ENCODE results near the gene GALNT7. TPM values are rescaled to one million over a fixed set of nuclear protein-coding genes. Genes with fewer than 3 reads are reported as not detected.

The GALNT7 gene
- total RNA-seq, 1 donor from 2014 or later, result 16.9 TPM

GRCh38 chr4:173325007-173325736, 156.6 kb downstream of the GALNT7 start:
- no peak for DNase-seq
- H3K27me3 Mint-ChIP-seq, result no peaks in the 10 kb centered on the region
- H3K4me3 Mint-ChIP-seq, result no peak overlapping the region
- no peaks in the 10 kb centered on the region for H3K4me1 Mint-ChIP-seq
- H3K36me3 Mint-ChIP-seq (ENCODE audit: low read depth), result peaks cover 35% of the 10 kb centered on the region
- H3K9me3 Mint-ChIP-seq, result no peaks in the 10 kb centered on the region
- ChIA-PET CTCF (no interaction called here), POLR2A (interaction anchor here (3.5 kb wide), 1 partner anchor 9 kb away, joined by 19 read pairs; the partner anchor contains the start of gene HMGB2)
- no peak for ATAC-seq (ENCODE audit: low read depth)
- H3K27ac Mint-ChIP-seq, result no peak overlapping the region
- TF ChIP-seq, protein P1, sequence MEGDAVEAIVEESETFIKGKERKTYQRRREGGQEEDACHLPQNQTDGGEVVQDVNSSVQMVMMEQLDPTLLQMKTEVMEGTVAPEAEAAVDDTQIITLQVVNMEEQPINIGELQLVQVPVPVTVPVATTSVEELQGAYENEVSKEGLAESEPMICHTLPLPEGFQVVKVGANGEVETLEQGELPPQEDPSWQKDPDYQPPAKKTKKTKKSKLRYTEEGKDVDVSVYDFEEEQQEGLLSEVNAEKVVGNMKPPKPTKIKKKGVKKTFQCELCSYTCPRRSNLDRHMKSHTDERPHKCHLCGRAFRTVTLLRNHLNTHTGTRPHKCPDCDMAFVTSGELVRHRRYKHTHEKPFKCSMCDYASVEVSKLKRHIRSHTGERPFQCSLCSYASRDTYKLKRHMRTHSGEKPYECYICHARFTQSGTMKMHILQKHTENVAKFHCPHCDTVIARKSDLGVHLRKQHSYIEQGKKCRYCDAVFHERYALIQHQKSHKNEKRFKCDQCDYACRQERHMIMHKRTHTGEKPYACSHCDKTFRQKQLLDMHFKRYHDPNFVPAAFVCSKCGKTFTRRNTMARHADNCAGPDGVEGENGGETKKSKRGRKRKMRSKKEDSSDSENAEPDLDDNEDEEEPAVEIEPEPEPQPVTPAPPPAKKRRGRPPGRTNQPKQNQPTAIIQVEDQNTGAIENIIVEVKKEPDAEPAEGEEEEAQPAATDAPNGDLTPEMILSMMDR (IDR thresholded peaks at IDR 0.05), result no peak
- intact Hi-C loops (cut with micrococcal nuclease), result no loop called here

DNA sequence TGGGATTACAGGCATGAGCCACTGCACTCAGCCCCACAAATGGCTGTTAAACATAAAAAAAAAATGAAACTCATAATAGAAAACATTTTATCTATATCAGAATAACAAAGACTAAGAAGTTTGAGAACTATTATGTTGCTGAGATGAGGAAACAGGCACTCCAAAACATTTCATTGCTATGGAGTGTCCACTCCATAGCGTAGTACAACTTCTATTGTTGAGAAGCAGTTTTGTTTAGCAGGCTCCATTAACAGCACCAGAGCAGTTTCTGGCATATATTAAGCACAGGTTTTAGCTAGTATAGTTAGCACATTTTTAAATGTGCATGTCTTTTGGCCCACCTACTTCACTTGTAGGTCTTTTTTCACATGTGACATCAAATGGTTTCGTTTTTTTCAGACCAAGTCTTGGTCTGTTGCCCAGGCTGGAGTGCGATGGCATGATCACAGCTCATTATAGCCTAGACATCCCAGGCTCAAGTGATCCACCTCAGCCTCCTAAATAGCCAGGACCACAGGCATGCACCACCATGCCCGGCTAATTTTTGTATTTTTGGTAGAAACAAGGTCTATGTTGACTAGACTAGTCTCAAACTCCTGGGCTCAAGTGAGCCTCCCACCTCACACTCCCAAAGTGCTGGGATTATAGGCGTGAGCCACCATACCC, 159.8 kb downstream of the GALNT7 start:
- intact Hi-C loops (cut with micrococcal nuclease), result no loop called here
- no peak overlapping the region for H3K4me3 Mint-ChIP-seq

GRCh38 chr4:173330590-173330989, 162.0 kb downstream of the GALNT7 start:
- no peak overlapping the region for H3K27ac Mint-ChIP-seq
- ATAC-seq (ENCODE audit: low read depth) (no peak), DNase-seq (no peak)
- no peaks in the 10 kb centered on the region for H3K27me3 Mint-ChIP-seq
- H3K9me3 Mint-ChIP-seq, result no peaks in the 10 kb centered on the region
- TF ChIP-seq, protein P1 (IDR thresholded peaks at IDR 0.05), result no peak
- H3K36me3 Mint-ChIP-seq (ENCODE audit: low read depth), result peaks cover 48% of the 10 kb centered on the region
- ChIA-PET CTCF (interaction anchor here (1.1 to 1.9 kb wide), 4 partner anchors 9 to 161 kb away, joined by 3 to 4 read pairs (median 3); no protein-coding TSS in a partner anchor), POLR2A (interaction anchor here (0.6 to 6.6 kb wide), 2 partner anchors 40 to 83 kb away, joined by 3 to 270 read pairs; partner anchors contain the start of gene SAP30)
- no peak overlapping the region for H3K4me3 Mint-ChIP-seq
- H3K4me1 Mint-ChIP-seq, result peaks cover 25% of the 10 kb centered on the region
- intact Hi-C loops (cut with micrococcal nuclease), result loop anchor here (5.0 kb wide), 2 partner anchors 177 to 952 kb away; partner anchors contain the start of genes CEP44 and FBXO8

More for the DNA sequence above, 159.8 kb downstream of the GALNT7 start:
- DNase-seq, result no peak
- CTCF ChIA-PET, result no interaction called here
- Mint-ChIP-seq H3K27me3 (no peaks in the 10 kb centered on the region), H3K9me3 (no peaks in the 10 kb centered on the region), H3K27ac (no peak overlapping the region), H3K4me1 (peaks cover 16% of the 10 kb centered on the region), H3K36me3 (ENCODE audit: low read depth) (peaks cover 37% of the 10 kb centered on the region)
- ATAC-seq (ENCODE audit: low read depth), result no peak
- TF ChIP-seq, protein P1 (IDR thresholded peaks at IDR 0.05), result no peak
- POLR2A ChIA-PET, result interaction anchor here (1.1 kb wide), 2 partner anchors 42 to 43 kb away, joined by 3 read pairs; partner anchors contain the start of gene SAP30

DNA sequence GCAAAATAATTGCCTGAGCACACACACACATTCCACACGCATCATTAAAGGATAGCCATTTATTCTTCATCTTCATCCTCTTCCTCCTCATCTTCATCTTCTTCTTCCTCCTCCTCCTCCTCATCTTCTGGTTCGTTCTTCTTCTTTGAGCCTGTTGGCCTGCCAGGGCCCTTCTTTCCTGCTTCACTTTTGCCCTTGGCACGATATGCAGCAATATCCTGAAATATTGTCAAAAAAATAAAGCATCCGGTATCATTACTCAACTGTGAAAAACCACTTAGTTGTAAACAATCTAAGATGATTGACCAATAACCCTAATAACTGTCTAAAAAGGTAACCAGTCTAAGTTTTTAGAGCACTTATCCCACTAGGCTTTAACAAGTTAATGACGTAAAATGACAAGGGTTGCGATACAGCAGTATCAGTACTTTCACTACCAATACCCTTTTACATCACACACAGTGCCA, 163.4 kb downstream of the GALNT7 start:
- no peak for ATAC-seq (ENCODE audit: low read depth)
- ChIA-PET CTCF (interaction anchor here (1.4 kb wide), 2 partner anchors 10 to 13 kb away, joined by 3 to 6 read pairs; no protein-coding TSS in a partner anchor), POLR2A (interaction anchor here (2.4 to 6.6 kb wide), 2 partner anchors 35 to 39 kb away, joined by 11 to 270 read pairs; partner anchors contain the start of gene SAP30)
- DNase-seq, result no peak
- H3K9me3 Mint-ChIP-seq, result no peaks in the 10 kb centered on the region
- H3K27me3 Mint-ChIP-seq, result no peaks in the 10 kb centered on the region
- peaks cover 41% of the 10 kb centered on the region for H3K36me3 Mint-ChIP-seq (ENCODE audit: low read depth)
- H3K4me3 Mint-ChIP-seq, result no peak overlapping the region
- intact Hi-C loops (cut with micrococcal nuclease), result loop anchor here (5.0 kb wide), 2 partner anchors 175 to 950 kb away; partner anchors contain the start of genes CEP44 and FBXO8
- TF ChIP-seq, protein P1 (IDR thresholded peaks at IDR 0.05), result no peak
- no peak overlapping the region for H3K27ac Mint-ChIP-seq
- peaks cover 25% of the 10 kb centered on the region for H3K4me1 Mint-ChIP-seq
